ENCODE data around the gene ICE2. TPM values are rescaled to one million over a fixed set of nuclear protein-coding genes. Genes with fewer than 3 reads are reported as not detected.
"Not testable (repeated sequence)": the region's sequence is repeated elsewhere in the genome, so short reads cannot be mapped to it uniquely, and the experiment has no call there.

The ICE2 gene
- polyA plus RNA-seq, 1 donor: 99.1 TPM

- no peak for DNase-seq
These were observed 24.1 kb downstream of the ICE2 start for GRCh38 chr15:60454824-60455223.

DNA sequence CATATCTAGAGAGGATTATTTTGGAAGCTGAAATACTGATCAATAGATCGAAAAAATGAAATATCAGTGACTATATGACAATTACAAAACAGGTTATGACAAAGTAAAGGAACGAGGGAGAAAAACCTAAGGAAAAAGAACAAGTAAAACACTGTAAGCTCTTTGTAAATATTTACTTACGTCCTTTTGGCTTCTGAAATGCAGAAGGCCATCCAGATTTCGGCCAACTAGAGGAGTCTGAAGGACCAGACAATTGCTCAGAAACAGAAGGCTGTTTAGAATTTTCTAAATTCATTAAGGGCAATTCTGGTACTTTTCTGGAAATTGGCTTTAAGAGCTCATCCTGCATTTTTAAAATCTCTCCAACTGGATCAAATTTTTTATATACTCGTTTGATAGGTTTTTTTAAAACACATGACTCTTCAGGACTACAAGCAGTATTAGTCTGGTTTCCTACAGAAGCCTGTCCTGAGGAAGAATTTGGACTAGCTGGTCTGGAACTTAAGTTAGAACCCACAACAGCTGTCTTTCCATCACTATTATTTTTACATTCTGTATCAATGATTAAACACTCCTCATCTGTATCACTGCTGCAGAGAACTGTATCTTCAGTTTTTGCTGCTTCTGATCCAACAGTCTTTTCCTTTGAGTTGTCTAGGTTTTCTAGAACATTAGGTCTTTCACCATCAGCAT lies 30.1 kb downstream of the ICE2 start:
- no peak for DNase-seq

GRCh38 chr15:60444289-60444912 lies 34.5 kb downstream of the ICE2 start:
- no peak for DNase-seq

- DNase-seq: no peak
These were observed 36.2 kb downstream of the ICE2 start for GRCh38 chr15:60442763-60443162.

DNA sequence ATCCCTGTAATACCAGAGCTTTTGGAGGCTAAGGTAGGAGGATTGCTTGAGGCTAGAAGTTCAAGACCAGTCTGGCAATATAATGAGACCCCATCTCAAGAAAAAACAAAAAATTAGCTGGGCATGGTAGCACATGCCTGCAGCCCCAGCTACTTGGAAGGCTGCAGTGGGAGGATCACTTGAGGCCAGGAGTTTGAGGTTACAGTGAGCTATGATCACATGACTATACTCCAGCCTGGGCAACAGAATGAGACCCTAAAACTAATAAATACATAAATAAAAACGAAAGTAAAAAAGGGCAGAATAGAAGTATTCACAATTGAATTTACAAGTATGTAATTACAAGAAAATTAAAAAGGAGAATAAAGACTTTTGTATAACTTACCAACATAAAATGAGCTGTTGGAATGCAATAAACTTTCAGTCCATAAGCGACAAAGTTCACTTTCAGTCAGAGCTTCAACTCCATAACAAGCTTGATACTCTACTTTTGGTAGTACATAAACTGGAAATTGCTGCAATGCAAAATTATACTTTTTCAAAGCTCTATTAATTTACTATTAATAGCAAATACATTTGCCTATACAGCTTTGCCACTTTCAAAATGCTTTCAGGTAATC lies 36.8 kb downstream of the ICE2 start:
- DNase-seq: no peak

DNA sequence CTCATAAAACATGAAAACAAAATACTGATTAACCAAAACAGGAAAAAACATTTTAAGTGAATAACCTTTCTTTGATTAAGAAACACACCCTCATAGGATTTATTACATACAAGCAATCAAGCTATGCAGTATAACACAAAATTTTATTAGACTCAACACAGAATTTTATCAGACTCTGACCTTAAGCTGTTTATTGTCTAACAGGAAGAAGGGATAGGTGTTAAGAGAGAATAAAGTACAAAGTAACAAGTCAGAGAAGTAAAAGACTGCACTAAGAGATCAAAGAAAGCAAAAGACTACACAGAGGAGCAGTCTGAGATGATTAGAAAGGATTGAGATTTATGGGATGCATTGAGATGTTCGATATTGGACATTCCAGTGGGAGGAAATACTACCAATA lies 37.6 kb downstream of the ICE2 start:
- no peak for DNase-seq

- no peak for DNase-seq
These were observed 40.3 kb downstream of the ICE2 start for GRCh38 chr15:60438646-60439045.

DNA sequence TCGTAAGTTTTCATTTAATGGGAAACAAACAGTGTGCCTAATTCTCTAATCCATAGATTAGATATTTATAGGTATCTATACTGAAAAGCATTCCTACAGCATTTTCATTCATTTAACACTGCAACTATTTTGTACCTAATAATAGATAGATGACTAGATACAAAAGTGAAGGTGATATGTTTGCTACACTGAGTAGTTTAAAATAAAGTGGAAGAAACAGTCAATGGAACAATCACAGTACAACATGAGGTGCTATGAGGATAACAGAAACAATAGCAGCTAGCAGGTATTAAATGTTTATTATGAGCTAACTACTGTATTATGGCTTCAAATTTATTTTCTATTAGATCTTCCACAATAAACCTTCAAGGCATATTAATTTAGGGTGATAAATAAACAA lies 50.0 kb downstream of the ICE2 start:
- no peak for DNase-seq

- no peak for DNase-seq
These were observed 52.0 kb downstream of the ICE2 start for GRCh38 chr15:60426870-60427508.

DNA sequence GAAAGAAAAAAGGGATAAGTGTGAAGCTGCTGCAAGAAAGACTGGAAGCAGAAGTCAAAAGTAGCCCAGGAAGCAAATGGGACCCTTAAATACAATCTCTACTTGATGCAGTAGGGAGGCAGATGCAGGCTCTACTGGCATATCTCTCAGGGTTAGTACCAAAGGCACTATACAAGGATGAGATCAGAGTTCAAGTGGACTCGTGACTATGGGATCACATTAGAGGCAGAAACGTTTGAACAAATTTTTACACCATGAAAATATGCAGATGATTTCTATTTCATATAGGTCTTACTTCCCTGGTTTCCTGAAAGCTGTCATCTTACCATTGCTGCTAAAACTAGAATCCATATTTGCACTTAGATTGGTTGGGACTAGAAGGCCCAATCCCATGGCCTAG lies 53.5 kb downstream of the ICE2 start:
- no peak for DNase-seq

DNA sequence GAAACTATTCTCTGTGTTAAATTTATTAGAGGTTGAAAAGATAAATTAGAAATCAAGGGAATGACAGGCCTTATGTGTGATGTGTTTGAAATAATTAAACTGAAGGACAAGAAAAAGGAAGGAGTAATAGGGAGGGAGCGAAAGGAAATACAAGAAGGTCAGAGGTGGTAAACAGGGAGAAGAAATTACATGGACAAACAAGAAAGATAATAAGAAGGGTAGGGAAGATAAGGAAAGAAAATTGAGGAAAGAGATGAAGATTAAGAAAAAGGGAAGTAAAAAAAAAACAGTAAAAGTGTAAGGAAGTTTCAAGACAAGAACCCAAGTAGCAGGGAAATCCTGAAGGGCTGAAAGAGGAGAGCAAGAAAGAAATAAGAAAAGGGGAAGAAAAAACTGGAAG lies 54.9 kb downstream of the ICE2 start:
- no peak for DNase-seq

DNA sequence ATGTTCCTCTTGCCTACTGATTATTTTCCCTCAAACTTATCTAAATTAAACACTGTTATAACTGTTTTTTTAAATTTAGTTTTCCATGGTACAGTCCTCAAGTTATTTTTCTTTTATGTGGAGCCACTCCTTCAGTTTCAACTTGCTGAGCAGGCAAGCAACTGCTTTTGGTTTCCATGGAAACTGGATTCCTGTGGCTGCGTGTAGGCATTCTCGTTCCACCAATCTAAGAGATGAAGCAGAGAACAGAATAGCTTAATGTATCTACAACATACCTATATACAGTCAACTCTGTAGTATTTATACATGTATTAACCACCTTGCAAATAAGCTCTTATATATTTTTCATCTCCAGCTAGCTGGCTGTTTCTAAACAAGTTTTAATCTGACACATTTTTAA lies 55.4 kb downstream of the ICE2 start:
- peak; percentile 77 for DNase-seq

DNA sequence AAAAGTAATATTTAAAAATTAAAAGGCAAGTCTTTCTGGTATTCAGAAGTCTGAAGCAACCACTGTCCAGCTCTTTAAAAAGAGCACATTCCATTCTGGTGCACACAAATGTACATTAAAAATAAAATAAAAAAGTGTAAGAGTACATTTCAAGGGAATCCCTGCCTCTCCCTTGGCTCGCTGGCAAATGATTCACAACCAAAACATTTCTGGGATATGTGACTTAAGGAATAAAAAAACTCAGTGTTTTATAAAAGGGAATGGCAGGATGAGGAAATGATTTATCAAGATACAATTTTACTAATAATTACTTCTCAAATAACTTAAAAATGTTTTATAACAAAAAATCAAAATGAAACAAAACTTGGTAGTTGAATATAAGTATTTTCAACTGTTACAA lies 57.4 kb downstream of the ICE2 start:
- no peak for DNase-seq

DNA sequence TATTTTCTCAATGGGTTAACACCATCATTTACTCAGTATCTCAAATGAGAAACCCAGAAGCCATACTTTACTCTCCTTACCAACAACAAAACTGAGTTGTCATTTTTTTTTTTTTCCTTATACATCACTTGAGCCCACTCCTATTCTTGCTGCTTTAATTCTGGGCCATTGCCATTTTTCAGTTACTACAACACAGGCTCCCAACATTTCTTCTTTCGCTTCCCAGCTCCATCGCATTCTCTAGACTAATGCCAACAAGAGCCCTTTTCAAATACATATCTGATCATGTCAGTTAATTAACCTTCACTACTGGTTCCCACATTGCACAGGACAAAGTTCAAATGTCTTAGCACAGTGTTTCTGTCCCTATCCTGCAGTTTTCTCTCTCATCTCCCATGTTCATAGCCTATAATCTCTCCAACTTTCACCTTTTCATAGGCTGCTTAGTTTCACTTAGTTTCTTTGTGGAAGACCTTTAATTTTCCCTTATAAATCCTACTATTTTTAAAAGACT lies 58.7 kb downstream of the ICE2 start:
- no peak for DNase-seq

DNA sequence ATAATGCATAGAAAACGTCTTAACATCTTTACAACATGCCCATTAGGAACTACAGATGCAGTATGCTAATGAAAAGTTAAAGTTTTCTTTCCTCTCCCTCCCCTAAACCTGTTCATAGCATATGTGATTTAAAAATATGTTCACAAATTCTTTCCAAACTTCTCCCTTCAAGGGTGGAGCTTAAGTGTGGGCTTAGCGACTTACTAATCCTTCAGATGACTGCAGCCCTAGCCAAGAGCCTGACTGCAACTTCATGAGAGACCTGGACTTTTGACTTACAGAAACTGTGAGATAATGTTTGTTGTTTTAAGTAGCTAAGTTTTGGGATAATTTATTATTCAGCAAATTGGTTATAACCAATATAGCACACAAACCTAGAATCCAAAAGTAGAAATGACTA lies 59.2 kb downstream of the ICE2 start:
- no peak for DNase-seq

DNA sequence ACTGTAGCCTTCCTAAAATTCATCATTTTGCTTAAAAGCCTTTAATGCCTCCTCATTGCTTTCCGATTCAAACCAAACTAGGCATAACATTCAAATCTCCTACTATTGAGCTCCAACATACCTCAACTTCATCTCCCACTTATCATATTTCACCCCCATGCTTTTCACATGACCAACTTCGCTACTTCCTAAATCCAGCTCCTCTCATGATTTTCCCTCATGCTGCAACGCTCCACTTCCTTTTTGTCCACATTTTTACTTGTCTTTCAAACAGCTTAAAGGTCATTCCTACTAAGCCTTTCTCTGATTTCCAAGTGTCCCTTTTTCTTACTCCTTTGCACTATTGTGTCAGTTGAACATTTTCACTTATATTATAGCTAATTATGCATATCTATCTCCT lies 60.8 kb downstream of the ICE2 start:
- no peak for DNase-seq

DNA sequence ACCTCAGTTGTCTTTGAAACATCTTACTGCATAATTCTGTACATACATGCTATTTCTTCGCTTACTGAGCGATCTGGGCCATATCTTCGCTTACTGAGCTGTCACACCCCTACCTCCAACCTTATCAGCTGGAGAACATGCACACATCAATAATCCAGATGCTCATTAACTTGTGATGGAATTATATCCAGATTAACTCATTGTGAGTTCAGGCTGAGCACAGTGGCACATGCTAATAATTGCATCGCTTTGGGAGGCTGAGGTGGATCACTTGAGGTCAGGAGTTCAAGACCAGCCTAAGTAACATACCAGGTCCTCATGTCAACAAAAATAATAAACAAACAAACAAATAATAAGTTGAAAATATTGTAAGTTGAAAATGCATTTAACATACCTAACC lies 61.8 kb downstream of the ICE2 start:
- no peak for DNase-seq

DNA sequence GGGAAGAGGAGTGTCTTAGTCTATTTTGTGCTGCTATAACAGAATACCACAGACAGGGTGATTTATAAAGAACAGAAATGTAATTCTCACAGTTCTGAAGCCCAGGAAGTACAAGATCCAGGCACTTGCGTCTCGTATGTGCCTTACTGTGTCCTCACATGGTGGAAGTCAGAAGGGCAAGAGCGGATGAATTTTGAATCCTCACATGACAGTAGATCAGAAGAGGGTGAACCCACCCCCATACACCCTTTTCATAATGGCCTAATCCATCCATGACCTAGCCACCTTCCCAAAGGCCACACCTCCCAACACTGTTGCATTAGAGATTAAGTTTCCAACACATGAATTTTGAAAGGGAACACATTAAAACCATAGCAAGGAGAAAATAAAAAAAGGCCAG lies 62.5 kb downstream of the ICE2 start:
- no peak for DNase-seq

- no peak for DNase-seq
These were observed 64.8 kb downstream of the ICE2 start for GRCh38 chr15:60414016-60414682.

GRCh38 chr15:60413231-60413824 lies 65.6 kb downstream of the ICE2 start:
- DNase-seq: no peak

DNA sequence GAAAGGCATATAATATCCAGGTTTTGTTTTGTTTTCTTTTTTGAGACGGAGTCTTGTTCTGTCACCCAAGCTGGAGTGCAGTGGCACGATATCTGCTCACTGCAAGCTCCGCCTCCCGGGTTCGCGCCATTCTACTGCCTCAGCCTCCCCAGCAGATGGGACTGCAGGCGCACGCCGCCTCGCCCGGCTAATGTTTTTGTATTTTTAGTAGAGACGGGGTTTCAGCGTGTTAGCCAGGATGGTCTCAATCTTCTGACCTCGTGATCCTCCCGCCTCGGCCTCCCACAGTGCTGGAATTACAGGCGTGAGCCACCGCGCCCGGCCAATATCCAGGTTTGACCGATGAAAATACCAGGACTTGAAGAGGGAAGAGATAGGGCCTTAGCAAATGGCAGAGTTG lies 66.1 kb downstream of the ICE2 start:
- DNase-seq: not testable (repeated sequence)

DNA sequence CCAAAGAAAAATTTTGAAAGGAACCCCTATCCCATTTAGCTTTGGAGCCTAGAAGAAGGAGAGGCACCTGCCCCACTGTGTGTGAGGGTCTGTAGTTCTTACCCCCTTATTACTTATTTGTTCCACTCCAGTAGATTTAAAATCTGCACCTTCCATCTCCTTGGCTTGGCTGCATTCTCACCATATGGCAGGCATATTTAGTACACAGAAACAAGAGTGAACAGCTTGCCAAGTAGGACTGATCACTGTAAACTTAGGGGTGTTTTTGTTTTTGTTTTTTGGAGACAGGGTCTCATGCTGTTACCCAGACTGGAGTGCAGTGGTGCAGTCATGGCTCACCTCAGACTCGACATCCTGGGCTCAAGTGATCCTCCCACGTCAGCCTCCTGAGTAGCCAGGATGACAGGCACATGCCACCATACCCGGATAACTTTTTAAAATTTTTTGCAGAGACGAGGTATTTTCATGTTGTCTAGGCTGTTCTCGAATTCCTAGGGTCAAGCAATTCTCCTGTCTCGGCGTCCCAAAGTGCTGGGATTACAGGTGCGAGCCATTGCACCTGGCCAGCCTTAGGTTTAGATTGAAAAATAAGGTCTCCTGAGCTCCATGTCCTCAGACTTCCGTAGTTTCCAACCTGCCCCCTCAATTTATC lies 67.0 kb downstream of the ICE2 start:
- no peak for DNase-seq

Data from left kidney (tissue), 2 donors.